Measurements from ENCODE around the gene BRI3.

The BRI3 gene

GRCh38 chr7:98252425-98253054 lies 28.9 kb upstream of the BRI3 start:
- no peak for DNase-seq (ENCODE audit: low read depth)

GRCh38 chr7:98254516-98254915 lies 27.0 kb upstream of the BRI3 start:
- DNase-seq (ENCODE audit: low read depth), result no peak

- DNase-seq (ENCODE audit: low read depth), result no peak
Measured at GRCh38 chr7:98254951-98255610, 26.4 kb upstream of the BRI3 start.

- no peak for DNase-seq (ENCODE audit: low read depth)
Measured at GRCh38 chr7:98256431-98256830, 25.1 kb upstream of the BRI3 start.

DNA sequence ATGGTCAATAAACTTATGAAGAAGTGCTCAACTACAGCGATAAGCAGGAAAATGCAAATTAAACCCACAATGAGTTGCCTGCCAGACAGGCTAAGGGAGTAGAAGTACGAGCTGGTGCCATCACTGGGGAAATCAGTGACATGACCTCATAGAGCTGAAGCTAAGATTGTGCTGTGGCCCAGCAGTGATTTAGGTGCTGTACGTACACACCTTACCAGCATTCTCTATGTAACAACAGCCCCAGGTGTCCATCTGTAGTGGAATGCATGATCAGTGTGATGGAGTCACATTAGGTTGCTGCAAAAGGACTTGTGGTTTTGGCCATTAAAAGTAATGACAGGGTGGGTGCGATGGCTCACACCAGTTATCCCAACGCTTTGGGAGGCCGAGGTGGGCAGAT lies 23.8 kb upstream of the BRI3 start:
- no peak for DNase-seq (ENCODE audit: low read depth)

DNA sequence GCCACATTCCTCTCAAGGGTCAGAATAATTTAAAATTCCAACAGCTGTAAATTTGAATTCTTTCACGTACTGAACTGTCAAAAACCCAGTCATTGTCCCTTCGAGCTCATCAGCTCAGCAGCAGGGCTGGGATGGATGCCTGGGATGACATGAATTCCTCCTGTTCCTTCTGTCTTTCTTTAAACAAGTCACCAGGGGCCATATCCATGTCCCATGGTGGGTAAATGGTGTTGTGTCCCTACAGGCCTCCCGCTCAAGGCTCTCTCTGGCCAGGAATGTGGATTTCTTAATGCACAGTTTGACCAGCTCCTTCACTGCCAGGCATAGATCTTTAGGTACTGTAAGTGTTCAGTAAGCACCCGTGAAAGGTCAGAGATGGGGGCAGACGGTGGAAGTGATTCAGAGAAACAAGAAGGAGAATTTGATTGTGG lies 15.6 kb upstream of the BRI3 start:
- DNase-seq (ENCODE audit: low read depth), result no peak

GRCh38 chr7:98266840-98267239 lies 14.6 kb upstream of the BRI3 start:
- DNase-seq (ENCODE audit: low read depth), result no peak

DNA sequence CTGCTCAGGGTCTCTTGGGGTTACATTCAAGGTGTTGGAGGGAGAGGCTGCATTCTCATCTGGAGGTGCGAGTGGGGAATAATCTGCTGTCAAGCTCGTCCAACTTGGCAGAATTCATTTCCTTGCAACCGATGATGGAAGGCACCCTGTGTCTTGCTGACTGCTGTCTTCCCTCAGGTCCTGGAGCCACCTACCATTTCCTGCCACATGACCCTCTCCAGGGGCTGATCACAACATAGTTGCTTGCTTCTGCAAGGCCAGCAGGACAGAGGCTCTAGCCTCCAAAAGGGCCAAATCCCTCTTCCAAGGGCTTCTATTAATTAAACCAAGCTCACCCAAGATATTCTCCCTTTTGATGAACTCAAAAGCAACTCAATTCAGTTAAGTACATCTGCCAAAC lies 14.2 kb upstream of the BRI3 start:
- DNase-seq (ENCODE audit: low read depth), result no peak

GRCh38 chr7:98276241-98276761 lies 5.2 kb upstream of the BRI3 start:
- DNase-seq (ENCODE audit: low read depth), result no peak

DNA sequence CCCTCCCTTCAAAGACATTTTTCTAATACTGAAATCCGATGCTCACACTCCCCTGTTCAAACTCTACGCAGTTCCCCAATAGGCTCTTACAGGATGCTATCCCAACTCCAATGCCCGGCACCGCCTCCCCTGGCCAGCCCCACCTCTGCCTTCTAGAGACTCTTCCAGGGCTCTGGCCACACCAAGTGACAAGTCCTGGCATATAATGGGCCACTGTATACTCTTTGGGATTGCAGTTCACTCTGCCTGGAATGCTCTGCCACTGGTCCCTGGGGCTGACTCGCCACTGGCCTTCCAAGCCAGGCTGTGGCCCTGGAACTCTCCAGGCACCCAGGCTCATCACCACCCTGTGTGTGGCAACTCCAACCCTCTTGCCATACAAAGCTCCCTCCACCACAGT lies 3.1 kb upstream of the BRI3 start:
- DNase-seq (ENCODE audit: low read depth), result no peak

DNA sequence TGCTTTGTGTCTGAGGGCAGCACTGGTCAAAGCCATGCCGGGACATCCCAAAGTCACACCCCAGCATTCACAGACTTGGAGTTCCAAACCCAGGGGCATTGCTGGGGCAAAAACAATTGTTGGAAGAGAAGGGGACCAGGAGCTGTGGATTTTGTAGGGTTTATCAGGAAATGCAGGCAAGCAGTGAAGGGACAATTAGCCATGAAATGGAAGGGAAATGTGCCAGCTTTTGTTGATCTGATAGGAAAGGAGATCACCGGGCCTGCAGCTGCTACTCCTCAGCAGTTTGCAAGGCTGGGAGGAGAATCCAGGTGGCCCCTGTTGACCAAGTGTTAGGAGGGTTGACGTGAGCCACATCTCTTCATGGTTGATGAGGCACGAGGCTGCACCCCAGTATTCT lies 2.5 kb upstream of the BRI3 start:
- no peak for DNase-seq (ENCODE audit: low read depth)

DNA sequence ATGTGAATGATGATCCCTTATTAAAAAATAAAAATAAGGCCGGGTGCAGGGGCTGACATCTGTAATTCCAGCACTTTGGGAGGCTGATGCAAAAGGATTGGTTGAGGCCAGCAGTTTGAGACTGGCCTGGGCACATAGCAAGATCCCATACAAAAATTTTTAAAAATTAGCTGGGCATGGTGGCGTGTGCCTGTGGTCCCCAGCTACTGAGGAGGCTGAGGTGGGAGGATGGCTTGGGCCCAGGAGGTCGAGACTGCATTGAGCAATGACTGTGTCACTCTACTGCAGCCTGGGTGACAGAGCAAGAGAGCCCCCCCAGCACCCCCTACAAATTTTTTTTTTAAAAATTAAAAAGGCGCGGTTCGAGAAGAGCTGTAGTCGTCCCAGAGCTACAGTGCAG lies 1.2 kb upstream of the BRI3 start:
- DNase-seq (ENCODE audit: low read depth), result no peak

DNA sequence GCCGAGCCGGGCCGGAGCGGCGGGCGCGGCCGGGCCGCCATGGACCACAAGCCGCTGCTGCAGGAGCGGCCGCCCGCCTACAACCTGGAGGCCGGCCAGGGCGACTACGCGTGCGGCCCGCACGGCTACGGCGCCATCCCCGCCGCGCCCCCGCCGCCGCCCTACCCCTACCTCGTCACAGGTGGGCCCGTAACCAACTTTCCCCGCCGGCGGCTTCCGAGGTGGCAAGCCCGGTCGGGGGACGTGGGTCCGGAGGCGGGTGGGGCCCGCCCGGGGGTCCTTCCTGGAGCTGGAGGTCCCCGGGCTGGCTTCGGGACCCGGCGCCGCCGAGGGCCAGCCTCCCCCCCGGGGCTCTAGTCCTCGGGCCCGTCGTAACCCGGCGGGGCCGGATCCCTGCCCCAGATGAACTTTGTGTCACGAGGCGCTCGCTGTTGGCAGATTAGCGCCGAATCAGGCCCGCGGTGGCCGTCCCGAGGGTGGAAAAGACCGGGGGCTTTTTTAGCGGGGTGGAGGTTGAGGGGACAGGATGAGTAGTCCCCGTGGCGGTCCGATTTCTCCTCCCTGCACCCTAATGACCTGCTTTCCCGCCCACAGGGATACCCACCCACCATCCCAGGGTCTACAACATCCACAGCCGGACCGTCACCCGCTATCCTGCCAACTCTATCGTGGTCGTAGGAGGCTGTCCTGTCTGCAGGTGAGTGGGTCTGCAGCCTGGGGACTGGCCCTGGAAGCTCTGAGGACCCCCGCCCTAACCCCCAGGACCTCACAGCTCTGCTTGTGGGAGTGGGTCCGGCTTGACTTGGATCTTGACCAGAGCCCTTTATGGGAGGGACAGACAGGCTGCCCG lies 496 bp downstream of the BRI3 start:
- no peak for DNase-seq (ENCODE audit: low read depth)

DNA sequence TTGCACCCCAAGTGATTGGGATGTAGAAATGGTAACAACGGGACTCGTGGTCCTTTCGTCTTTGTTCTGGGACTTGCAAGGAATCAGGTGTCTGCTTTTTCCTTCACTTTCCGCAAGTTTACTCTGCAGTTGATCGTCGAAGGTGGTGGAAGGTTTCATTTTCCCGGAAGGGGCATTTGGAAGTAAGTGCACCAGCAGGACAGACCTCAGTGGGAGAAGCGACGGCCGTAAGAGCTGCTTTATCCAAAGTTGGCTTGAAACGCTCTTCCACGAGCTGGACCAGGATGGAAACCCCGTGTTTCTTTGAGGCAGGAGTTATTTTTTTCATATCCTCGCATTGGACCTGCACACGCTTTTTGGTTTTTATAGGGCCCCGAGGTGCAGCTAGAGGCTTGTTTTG lies 1.2 kb downstream of the BRI3 start:
- DNase-seq (ENCODE audit: low read depth), result no peak

DNA sequence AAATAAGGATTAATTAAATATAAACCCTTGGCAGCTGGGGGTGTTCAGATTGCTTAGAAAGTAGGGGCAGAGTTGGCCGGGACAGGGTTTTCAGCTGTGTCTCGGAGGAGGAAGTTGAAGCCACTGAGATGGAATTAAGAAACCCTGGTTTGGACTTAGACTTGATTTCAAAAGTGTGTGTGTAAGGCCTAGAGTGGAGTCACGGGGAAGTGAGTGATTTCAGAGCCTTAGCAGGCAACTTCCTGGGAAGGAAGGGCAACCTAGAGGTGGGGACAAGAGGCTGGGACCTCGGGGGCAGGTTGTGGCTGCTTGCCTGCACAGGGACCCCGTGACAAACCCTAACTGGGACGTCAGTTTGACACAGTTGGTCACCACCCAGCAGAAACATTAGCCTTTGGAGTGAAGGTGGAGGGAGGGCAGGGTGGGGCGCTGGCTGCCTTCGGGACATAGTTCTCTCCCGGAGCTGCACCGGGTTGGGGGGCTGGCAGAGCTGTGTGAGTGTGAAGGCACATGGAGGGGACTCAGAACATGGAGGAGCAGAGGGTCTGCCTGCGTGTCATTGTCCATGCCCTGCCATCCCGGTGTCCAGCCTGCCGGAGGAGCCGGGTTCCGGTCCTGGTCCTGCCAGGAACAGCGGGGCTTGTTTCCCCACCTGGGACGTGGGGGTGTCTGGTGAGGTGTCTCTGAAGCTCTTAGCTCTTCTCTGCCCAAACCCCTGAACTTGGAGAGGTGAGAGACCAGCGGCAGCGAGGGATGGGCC lies 1.8 kb downstream of the BRI3 start:
- DNase-seq (ENCODE audit: low read depth), result no peak

GRCh38 chr7:98283887-98284222 lies 2.4 kb downstream of the BRI3 start:
- no peak for DNase-seq (ENCODE audit: low read depth)

DNA sequence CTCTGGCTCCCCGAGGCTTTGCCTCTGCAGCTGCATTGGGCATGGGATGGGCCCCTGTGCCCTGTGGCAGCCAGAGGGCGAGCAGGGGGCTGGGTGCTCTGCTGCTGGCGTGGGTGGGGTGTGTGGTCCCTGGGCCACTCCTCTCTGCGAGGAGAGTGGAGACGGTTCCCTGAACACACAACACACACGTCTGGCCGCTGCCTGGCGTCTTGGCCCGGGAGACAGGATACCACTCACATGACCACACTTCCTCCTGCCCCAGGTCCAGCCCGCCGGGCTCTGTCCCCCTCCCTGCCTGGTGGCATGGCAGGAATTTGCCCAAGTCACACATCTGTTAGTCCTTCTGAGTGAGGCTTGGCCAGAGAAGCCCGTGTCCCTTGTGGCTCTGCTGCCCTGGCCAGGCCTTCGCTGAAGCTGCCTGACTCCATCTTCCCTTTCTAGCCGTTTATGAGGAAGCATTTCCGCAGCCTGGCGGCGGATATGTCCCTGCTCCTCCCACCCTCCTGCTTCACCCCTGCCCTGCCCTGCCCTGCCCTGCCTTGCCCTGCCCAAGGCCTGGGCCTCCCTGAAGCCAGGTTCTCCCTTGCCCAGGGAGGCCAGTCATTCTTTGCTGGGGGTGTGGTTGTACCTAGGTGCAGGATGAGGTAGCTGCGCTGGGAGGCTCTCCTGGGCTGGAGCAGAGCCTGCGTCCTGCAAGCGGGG lies 3.0 kb downstream of the BRI3 start:
- no peak for DNase-seq (ENCODE audit: low read depth)

DNA sequence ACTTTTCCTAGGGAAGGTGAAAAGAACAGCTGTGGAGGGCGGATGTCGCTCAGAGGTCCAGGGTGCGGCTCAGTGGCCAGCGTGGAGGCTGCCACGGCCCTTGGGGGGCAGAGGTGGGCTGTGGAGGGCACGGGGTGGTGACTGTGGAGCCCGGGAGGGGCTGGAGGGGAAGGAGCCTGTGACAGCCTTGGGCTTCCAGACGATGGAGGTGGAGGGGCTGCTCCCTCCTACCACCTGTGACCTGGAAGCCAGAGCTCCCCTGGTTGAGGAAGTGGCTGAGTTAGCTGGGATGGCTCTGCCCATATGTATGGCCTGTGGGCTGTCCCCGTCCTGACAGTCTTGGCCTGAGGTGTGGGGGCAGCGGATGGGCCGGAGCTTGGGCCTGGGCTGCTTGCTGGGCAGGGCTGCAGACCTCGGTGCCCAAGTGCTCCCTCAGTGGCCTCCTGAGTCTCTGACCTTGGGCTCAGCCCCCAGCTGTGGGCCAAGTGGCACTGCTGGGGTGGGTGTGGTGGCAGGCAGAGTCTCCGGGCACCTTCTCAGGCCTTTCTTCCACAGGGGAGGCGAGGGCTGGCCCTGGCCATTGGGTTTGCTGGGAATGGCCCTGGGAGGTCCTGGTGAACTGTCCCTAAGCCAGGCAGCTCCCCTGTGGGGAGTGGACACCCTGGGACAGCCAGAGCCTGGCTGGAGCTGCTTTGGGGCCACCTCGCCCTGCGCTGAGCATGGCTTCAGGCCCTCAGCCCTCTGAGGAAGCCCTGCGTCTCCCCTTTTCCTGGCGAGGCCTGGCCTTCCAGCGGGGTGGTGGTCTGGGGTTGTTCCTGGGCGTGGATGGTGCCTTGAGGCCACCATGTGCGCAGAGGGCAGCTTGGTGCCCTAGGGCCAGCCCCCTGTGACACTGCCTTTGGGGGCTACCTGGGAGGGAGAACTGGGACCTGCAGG lies 3.9 kb downstream of the BRI3 start:
- no peak for DNase-seq (ENCODE audit: low read depth)

GRCh38 chr7:98286093-98286539 lies 4.6 kb downstream of the BRI3 start:
- DNase-seq (ENCODE audit: low read depth), result no peak

DNA sequence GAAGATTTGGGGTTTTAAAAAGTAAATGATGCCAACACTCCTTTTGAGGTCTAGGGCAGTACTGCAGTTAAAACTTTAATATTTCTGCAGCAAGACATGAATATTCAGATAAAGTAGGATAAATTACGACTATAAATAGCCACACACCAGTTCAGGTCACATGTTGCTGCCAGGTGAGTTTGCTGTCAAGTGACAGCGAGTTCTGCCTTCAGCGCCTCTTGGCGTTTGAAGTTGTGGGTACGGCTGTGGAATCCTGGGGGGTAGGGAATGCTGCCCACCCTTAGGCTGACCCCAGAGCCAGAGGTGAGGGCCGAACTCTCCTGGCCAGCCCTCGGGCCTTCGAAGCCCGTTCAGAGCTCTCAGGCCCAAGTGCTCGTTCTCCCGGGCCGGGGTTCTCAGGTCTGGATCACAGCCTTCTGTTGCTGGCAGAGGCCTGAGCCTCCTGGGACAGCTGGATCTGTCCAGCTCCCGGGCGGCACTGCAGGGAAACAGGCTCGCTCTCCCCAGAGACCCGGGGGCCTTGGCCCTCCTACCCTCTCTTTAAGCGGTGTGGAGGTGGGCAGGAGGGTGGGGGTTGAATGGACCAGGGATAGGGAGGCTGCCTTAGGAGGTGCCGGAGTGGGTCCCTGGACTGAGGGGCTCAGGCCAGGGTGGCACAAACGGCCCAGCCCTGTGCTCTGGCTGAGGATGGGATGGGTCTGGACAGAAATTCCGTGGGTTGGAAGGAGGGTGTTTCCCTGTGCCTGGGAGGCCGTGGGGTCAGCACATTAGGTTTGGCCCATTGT lies 5.4 kb downstream of the BRI3 start:
- no peak for DNase-seq (ENCODE audit: low read depth)

Measured in activated T-helper 9 cell treated with anti-CD3 and anti-CD28 coated beads, Interleukin-2, amount 50 U/mL, for 16 hours (primary cell).